ENCODE results near the gene SH3PXD2A. TPM values are rescaled to one million over a fixed set of nuclear protein-coding genes. Genes with fewer than 3 reads are reported as not detected.

The SH3PXD2A gene
- total and polyA plus RNA-seq, 7 experiments from 2014 or later = 0.54 to 20.5 (median 9.9) TPM

DNA sequence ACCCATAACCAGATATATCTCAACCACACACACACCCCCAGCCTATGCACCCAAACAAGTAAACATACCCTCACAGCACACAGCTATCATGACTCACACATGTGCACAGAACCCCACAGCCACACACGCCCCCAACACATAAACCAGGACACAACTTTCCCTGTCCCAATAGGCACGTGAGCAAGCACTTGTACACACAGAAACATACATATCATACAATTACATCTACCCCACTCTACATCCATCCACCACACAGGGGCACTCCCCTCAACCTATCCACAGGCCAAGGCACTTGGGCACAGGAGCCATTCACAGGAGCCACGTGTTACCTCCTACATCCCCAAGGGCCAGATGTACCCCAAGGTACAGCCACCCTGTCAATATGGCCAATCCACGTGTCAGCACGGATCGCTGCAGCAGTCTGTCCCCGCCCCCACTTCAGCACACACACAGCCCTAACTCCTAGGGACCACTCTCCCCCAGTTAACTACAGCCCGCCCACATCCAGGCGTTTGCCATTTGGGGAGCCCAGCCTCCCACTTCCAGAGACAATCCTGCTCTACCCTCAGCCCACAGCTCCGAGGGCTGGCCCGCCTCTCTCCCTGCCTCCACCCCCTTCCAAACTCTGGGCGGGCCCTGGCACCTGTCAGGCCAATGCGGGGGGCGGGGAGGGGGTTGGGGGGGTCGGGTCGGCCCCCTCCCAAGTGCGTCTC is 163.5 kb downstream of the SH3PXD2A start:
- no peak for DNase-seq
- no peak for ATAC-seq
- H3K36me3 Mint-ChIP-seq = peaks cover 0 to 2% (median 0%) of the 10 kb centered on the region in 5 donors

DNA sequence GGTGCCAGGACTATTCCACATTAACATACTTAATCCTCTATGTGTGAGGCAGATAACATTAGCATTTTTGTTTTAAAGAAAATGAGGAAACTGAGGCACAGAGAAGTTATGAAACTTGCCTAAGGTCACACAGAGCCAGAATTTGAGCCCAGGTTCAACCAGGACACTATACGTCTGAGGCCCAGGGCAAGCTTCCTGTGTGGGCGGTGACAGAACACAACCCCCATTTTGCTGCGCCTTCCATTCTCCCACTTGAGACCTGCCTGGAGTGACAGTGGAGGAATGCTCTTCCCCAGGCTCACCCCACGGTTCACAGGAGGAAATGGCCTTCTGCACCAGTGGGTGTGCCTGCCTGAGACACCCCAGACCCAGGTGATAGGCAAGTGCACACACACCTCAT is 164.1 kb downstream of the SH3PXD2A start:
- H3K4me1 ChIP-seq (ENCODE audit: control insufficient read depth in 2 of 2, insufficient read depth in 2 of 2, low read length in 2 of 2) = peaks cover 9 to 19% of the 10 kb centered on the region in 2 donors
- Mint-ChIP-seq H3K4me3 (peak overlapping the region in 7 of 10 donors; percentile 7 to 99 (median 47)), H3K27me3 (peaks cover 0 to 10% (median 0%) of the 10 kb centered on the region in 5 donors), H3K4me1 (peaks cover 12 to 35% (median 19%) of the 10 kb centered on the region in 7 donors), H3K36me3 (no peaks in the 10 kb centered on the region), H3K9me3 (no peaks in the 10 kb centered on the region), H3K27ac (peak overlapping the region in 7 of 9 donors; percentile 1 to 67 (median 5))
- intact Hi-C loops (cut with micrococcal nuclease) = no loop called here
- H3K27me3 ChIP-seq (ENCODE audit: control insufficient read depth in 2 of 2, insufficient read depth in 2 of 2, low read length in 2 of 2) = no peaks in the 10 kb centered on the region
- POLR2A ChIA-PET = no interaction called here
- CTCF ChIA-PET = interaction anchor here (0.6 to 1.7 kb wide), 2 partner anchors 21 to 1617 kb away, joined by 3 to 4 read pairs; no protein-coding TSS in a partner anchor
- no peaks in the 10 kb centered on the region for H3K9me3 ChIP-seq (ENCODE audit: control insufficient read depth in 2 of 3, low read length in 3 of 3)
- ATAC-seq (no peak), DNase-seq (no peak)
- H3K4me3 ChIP-seq (ENCODE audit: low read length) = no peak overlapping the region
- H3K27ac ChIP-seq (ENCODE audit: low read depth, low read length) = no peak overlapping the region
- H3K36me3 ChIP-seq (ENCODE audit: control insufficient read depth in 2 of 3, insufficient read depth in 3 of 3, low read length in 3 of 3) = no peaks in the 10 kb centered on the region

More for the DNA sequence above, 163.5 kb downstream of the SH3PXD2A start:
- ChIA-PET POLR2A (no interaction called here), CTCF (interaction anchor here (1.7 kb wide), 1 partner anchor 21 kb away, joined by 4 read pairs; no protein-coding TSS in a partner anchor)
- intact Hi-C loops (cut with micrococcal nuclease) = no loop called here
- Histone ChIP-seq H3K9me3 (ENCODE audit: control insufficient read depth in 2 of 3, low read length in 3 of 3) (no peaks in the 10 kb centered on the region), H3K27ac (ENCODE audit: low read depth, low read length) (no peak overlapping the region), H3K4me3 (ENCODE audit: low read length) (no peak overlapping the region), H3K4me1 (ENCODE audit: control insufficient read depth in 2 of 2, insufficient read depth in 2 of 2, low read length in 2 of 2) (peaks cover 15 to 25% of the 10 kb centered on the region in 2 donors), H3K36me3 (ENCODE audit: control insufficient read depth in 2 of 3, insufficient read depth in 3 of 3, low read length in 3 of 3) (no peaks in the 10 kb centered on the region), H3K27me3 (ENCODE audit: control insufficient read depth in 2 of 2, insufficient read depth in 2 of 2, low read length in 2 of 2) (no peaks in the 10 kb centered on the region)
- H3K4me3 Mint-ChIP-seq = peak overlapping the region; percentile 7 to 99 (median 48)
- H3K27me3 Mint-ChIP-seq = peaks cover 0 to 10% (median 0%) of the 10 kb centered on the region in 5 donors
- H3K9me3 Mint-ChIP-seq = no peaks in the 10 kb centered on the region
- peaks cover 17 to 40% (median 25%) of the 10 kb centered on the region in 7 donors for H3K4me1 Mint-ChIP-seq
- H3K27ac Mint-ChIP-seq = peak overlapping the region; percentile 1 to 67 (median 10)

DNA sequence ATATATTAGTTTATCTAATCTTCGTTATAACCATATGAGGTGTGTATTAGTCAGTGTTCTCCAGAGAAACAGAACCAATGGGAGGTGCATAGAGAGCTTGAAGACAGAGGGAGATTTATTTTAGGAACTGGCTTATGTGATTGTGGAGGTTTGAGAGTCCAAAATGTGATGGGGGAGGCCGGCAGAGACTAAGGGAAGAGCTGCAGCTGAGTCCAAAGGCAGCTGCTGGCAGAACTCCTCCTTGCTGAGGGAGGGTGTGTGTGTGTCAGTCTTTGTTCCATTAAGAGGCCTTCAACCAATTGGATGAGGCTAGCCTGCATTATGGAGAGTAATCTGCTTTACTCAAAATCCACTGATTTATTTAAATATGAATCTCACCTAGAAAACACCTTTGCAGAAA is 165.1 kb downstream of the SH3PXD2A start:
- peaks cover 7 to 17% of the 10 kb centered on the region in 2 donors for H3K4me1 ChIP-seq (ENCODE audit: control insufficient read depth in 2 of 2, insufficient read depth in 2 of 2, low read length in 2 of 2)
- Mint-ChIP-seq H3K36me3 (no peaks in the 10 kb centered on the region), H3K27ac (peak overlapping the region in 4 of 9 donors; percentile 1 to 20 (median 6)), H3K9me3 (no peaks in the 10 kb centered on the region), H3K4me3 (peak overlapping the region in 1 of 10 donors; percentile 55), H3K27me3 (peaks cover 0 to 10% (median 0%) of the 10 kb centered on the region in 5 donors), H3K4me1 (peaks cover 11 to 34% (median 18%) of the 10 kb centered on the region in 7 donors)
- no peaks in the 10 kb centered on the region for H3K9me3 ChIP-seq (ENCODE audit: control insufficient read depth in 2 of 3, low read length in 3 of 3)
- ATAC-seq = no peak
- CTCF ChIA-PET = interaction anchor here (0.8 to 2.8 kb wide), 3 partner anchors 20 to 86 kb away, joined by 3 to 9 read pairs (median 4); no protein-coding TSS in a partner anchor
- POLR2A ChIA-PET = no interaction called here
- no peak for DNase-seq
- H3K27ac ChIP-seq (ENCODE audit: low read depth, low read length) = no peak overlapping the region
- no peaks in the 10 kb centered on the region for H3K27me3 ChIP-seq (ENCODE audit: control insufficient read depth in 2 of 2, insufficient read depth in 2 of 2, low read length in 2 of 2)
- intact Hi-C loops (cut with micrococcal nuclease) = no loop called here
- no peaks in the 10 kb centered on the region for H3K36me3 ChIP-seq (ENCODE audit: control insufficient read depth in 2 of 3, insufficient read depth in 3 of 3, low read length in 3 of 3)
- H3K4me3 ChIP-seq (ENCODE audit: low read length) = no peak overlapping the region

DNA sequence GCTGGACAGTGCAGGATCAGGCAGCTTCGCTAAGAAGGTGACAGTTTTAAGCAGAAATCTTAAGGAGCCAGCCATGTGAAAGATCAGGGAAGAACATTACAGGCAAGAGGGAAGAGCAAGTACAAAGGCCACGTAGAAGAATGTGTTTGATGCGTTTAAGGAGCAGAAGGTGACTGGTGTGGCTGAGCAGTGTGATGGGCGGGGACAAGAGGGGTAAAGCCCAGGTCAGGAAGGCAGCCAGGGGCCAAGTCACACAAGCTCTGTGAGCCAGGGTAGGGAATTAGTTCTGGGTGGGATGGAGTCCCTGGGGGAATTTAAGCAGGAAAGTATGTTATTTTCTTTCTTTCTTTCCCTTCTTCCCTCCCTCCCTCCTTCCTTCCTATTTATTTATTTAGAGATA is 166.9 kb downstream of the SH3PXD2A start:
- ChIA-PET POLR2A (no interaction called here), CTCF (interaction anchor here (0.8 to 2.8 kb wide), 3 partner anchors 13 to 84 kb away, joined by 3 to 9 read pairs (median 4); no protein-coding TSS in a partner anchor)
- no peaks in the 10 kb centered on the region for H3K27me3 ChIP-seq (ENCODE audit: control insufficient read depth in 2 of 2, insufficient read depth in 2 of 2, low read length in 2 of 2)
- intact Hi-C loops (cut with micrococcal nuclease) = no loop called here
- H3K4me3 ChIP-seq (ENCODE audit: low read length) = no peak overlapping the region
- peaks cover 1 to 4% of the 10 kb centered on the region in 2 donors for H3K4me1 ChIP-seq (ENCODE audit: control insufficient read depth in 2 of 2, insufficient read depth in 2 of 2, low read length in 2 of 2)
- Mint-ChIP-seq H3K27me3 (peaks cover 0 to 8% (median 0%) of the 10 kb centered on the region in 5 donors), H3K36me3 (no peaks in the 10 kb centered on the region), H3K9me3 (no peaks in the 10 kb centered on the region), H3K4me1 (peaks cover 8 to 25% (median 11%) of the 10 kb centered on the region in 7 donors), H3K4me3 (no peak overlapping the region), H3K27ac (peak overlapping the region in 2 of 9 donors; percentile 37 to 55)
- no peaks in the 10 kb centered on the region for H3K9me3 ChIP-seq (ENCODE audit: control insufficient read depth in 2 of 3, low read length in 3 of 3)
- ATAC-seq (no peak), DNase-seq (no peak)
- H3K36me3 ChIP-seq (ENCODE audit: control insufficient read depth in 2 of 3, insufficient read depth in 3 of 3, low read length in 3 of 3) = no peaks in the 10 kb centered on the region
- no peak overlapping the region for H3K27ac ChIP-seq (ENCODE audit: low read depth, low read length)

- Mint-ChIP-seq H3K4me1 (peaks cover 6 to 23% (median 8%) of the 10 kb centered on the region in 7 donors), H3K4me3 (no peak overlapping the region), H3K9me3 (no peaks in the 10 kb centered on the region), H3K27me3 (peaks cover 0 to 7% (median 0%) of the 10 kb centered on the region in 5 donors), H3K27ac (no peak overlapping the region), H3K36me3 (no peaks in the 10 kb centered on the region)
- Histone ChIP-seq H3K9me3 (ENCODE audit: control insufficient read depth in 2 of 3, low read length in 3 of 3) (no peaks in the 10 kb centered on the region), H3K4me1 (ENCODE audit: control insufficient read depth in 2 of 2, insufficient read depth in 2 of 2, low read length in 2 of 2) (peaks cover 0 to 4% of the 10 kb centered on the region in 2 donors), H3K27me3 (ENCODE audit: control insufficient read depth in 2 of 2, insufficient read depth in 2 of 2, low read length in 2 of 2) (no peaks in the 10 kb centered on the region), H3K36me3 (ENCODE audit: control insufficient read depth in 2 of 3, insufficient read depth in 3 of 3, low read length in 3 of 3) (no peaks in the 10 kb centered on the region), H3K4me3 (ENCODE audit: low read length) (no peak overlapping the region), H3K27ac (ENCODE audit: low read depth, low read length) (no peak overlapping the region)
- intact Hi-C loops (cut with micrococcal nuclease) = loop anchor here in 1 of 2 donors (2.0 kb wide), 1 partner anchor 27 kb away; no protein-coding TSS in a partner anchor
- no peak for ATAC-seq
- ChIA-PET CTCF (interaction anchor here (0.8 to 2.8 kb wide), 2 partner anchors 83 to 96 kb away, joined by 3 to 9 read pairs; no protein-coding TSS in a partner anchor), POLR2A (no interaction called here)
- no peak for DNase-seq
These were observed 167.7 kb downstream of the SH3PXD2A start for GRCh38 chr10:103687718-103688117.

- no peaks in the 10 kb centered on the region for H3K9me3 ChIP-seq (ENCODE audit: control insufficient read depth in 2 of 3, low read length in 3 of 3)
- H3K27ac ChIP-seq (ENCODE audit: low read depth, low read length) = no peak overlapping the region
- H3K36me3 ChIP-seq (ENCODE audit: control insufficient read depth in 2 of 3, insufficient read depth in 3 of 3, low read length in 3 of 3) = no peaks in the 10 kb centered on the region
- ChIA-PET POLR2A (interaction anchor here (1.2 kb wide), 1 partner anchor 8 kb away, joined by 4 read pairs; no protein-coding TSS in a partner anchor), CTCF (interaction anchor here (0.6 to 1.8 kb wide), 10 partner anchors 9 to 296 kb away, joined by 3 to 17 read pairs (median 6); no protein-coding TSS in a partner anchor)
- Mint-ChIP-seq H3K27me3 (peaks cover 0 to 7% (median 0%) of the 10 kb centered on the region in 5 donors), H3K36me3 (no peaks in the 10 kb centered on the region), H3K27ac (no peak overlapping the region), H3K9me3 (no peaks in the 10 kb centered on the region), H3K4me1 (peaks cover 6 to 23% (median 8%) of the 10 kb centered on the region in 7 donors), H3K4me3 (no peak overlapping the region)
- no peaks in the 10 kb centered on the region for H3K4me1 ChIP-seq (ENCODE audit: control insufficient read depth in 2 of 2, insufficient read depth in 2 of 2, low read length in 2 of 2)
- no peaks in the 10 kb centered on the region for H3K27me3 ChIP-seq (ENCODE audit: control insufficient read depth in 2 of 2, insufficient read depth in 2 of 2, low read length in 2 of 2)
- DNase-seq (no peak), ATAC-seq (no peak)
- intact Hi-C loops (cut with micrococcal nuclease) = loop anchor here in 1 of 2 donors (2.0 kb wide), 1 partner anchor 26 kb away; no protein-coding TSS in a partner anchor
- no peak overlapping the region for H3K4me3 ChIP-seq (ENCODE audit: low read length)
These were observed 168.2 kb downstream of the SH3PXD2A start for GRCh38 chr10:103687172-103687571.
